PC-9 (cell line): ENCODE results near the gene SFRP5. TPM values are rescaled to one million over a fixed set of nuclear protein-coding genes. Genes with fewer than 3 reads are reported as not detected.

Source experiments
- BruUV-seq: library from RNA; stranded (reverse); fragments of 400-500 nt; replicated peaks from 2 replicates; lab custom pipeline; 2021; lab: Mats Ljungman, UMichigan
- CTCF ChIA-PET: fragments of 300-600 bp; sonication (Branson Sonifier 250); formaldehyde crosslinking; loops from one replicate; lab custom pipeline; 2022; ENCODE audit warnings: antibody characterized with exemption; lab: Charles Lee
- POLR2A ChIA-PET: fragments of 300-600 bp; sonication (Branson Sonifier 250); formaldehyde crosslinking; loops from one replicate; lab custom pipeline; 2022; ENCODE audit warnings: antibody characterized with exemption; ENCODE audit not compliant: unreplicated experiment; lab: Charles Lee
- DNase-seq, 2 experiments: peaks; one replicate each; pipeline versions ENCODE4 v3.0.0 to v3.0.0-alpha.2; 2015 to 2022; ENCODE audit warnings: mixed read lengths in 1 of 2
- H2AFZ ChIP-seq: fragments of 200-600 bp; sonication (generic); 2 replicates; pipeline ENCODE4 v1.8.1; 2017; ENCODE audit warnings: antibody characterized with exemption
- H3F3A ChIP-seq: fragments of 200-600 bp; sonication (generic); 2 replicates; pipeline ENCODE4 v1.8.1; 2017; ENCODE audit warnings: antibody characterized with exemption, mild to moderate bottlenecking, low read depth; ENCODE audit not compliant: insufficient read depth
- H3K27ac ChIP-seq: fragments of 200-600 bp; sonication (generic); 2 replicates; pipeline ENCODE4 v1.6.1; 2016; ENCODE audit warnings: mixed run types
- H3K27me3 ChIP-seq: fragments of 200-600 bp; sonication (generic); 2 replicates; pipeline ENCODE4 v1.6.1; 2016; ENCODE audit warnings: low read depth, mixed run types; ENCODE audit not compliant: insufficient read depth
- H3K36me3 ChIP-seq: fragments of 200-600 bp; sonication (generic); 2 replicates; pipeline ENCODE4 v1.6.1; 2016; ENCODE audit warnings: low read depth, mixed run types
- H3K4me1 ChIP-seq: fragments of 200-600 bp; sonication (generic); replicated peaks from 2 replicates; pipeline ENCODE4 v1.6.1; 2016; ENCODE audit warnings: mixed run types; ENCODE audit not compliant: insufficient read depth
- H3K4me2 ChIP-seq: fragments of 200-600 bp; sonication (generic); 2 replicates; pipeline ENCODE4 v1.6.1; 2017; ENCODE audit warnings: mixed run types
- H3K4me3 ChIP-seq: fragments of 200-600 bp; sonication (generic); 2 replicates; pipeline ENCODE4 v1.6.1; 2016; ENCODE audit warnings: mixed run types
- H3K79me2 ChIP-seq: fragments of 200-600 bp; sonication (generic); 2 replicates; pipeline ENCODE4 v1.6.1; 2017; ENCODE audit warnings: low read depth, mixed run types
- H3K9me2 ChIP-seq: fragments of 200-600 bp; sonication (generic); 2 replicates; pipeline ENCODE4 v1.8.1; 2017; ENCODE audit warnings: mild to moderate bottlenecking; ENCODE audit not compliant: insufficient read depth
- H3K9me3 ChIP-seq: fragments of 200-600 bp; sonication (generic); 2 replicates; pipeline ENCODE4 v1.8.1; 2016; ENCODE audit warnings: low read depth; ENCODE audit not compliant: insufficient read depth
- H4K20me1 ChIP-seq: fragments of 200-600 bp; sonication (generic); 2 replicates; pipeline ENCODE4 v1.8.1; 2017; ENCODE audit not compliant: insufficient read depth
- EZH2 ChIP-seq: fragments of 200-600 bp; sonication (generic); IDR thresholded peaks from 2 replicates; pipeline ENCODE4 v1.8.0; 2017; ENCODE audit warnings: antibody characterized with exemption, low read depth
- intact Hi-C: fragments of 100-400 bp; cut with micrococcal nuclease; formaldehyde crosslinking; loops from one replicate; pipeline ENCODE4 v1.10.0; 2022; ENCODE audit not compliant: unreplicated experiment
- total RNA-seq: library from RNA; stranded (reverse); gene quantifications from 2 replicates; pipeline ENCODE4 v1.2.3, GENCODE V29; 2021
- TF ChIP-seq, protein P1 (sequence below): fragments of 200-600 bp; sonication (generic); conservative IDR thresholded peaks from 2 replicates; pipeline ENCODE4 v1.6.1; 2017; ENCODE audit warnings: mixed run types, antibody characterized with exemption, mild to moderate bottlenecking, moderate library complexity

Gene SFRP5
- total RNA-seq, 1 experiment from 2014 or later: not detected

DNA sequence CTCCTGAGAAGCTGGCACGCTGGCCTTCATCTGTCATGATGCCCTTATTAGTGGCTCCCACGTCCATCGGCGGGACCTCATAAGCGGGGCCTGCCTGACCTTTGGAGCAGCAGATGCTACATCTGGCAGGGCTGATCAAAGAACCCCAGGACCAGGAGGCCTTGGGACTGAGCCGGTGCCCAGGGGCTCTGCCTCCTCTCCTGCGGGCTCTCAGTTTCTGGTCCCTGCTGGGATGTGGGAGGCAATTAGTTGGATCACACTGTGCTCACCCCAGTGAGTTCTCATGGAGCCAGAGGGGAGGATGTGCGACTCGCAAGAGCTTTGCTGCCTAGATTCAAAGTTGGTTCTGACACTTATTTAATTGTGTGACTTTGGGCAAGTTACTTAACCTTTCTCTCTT is 28.7 kb upstream of the SFRP5 start:
- no TSS peak for BruUV-seq
- CTCF ChIA-PET: no interaction called here

DNA sequence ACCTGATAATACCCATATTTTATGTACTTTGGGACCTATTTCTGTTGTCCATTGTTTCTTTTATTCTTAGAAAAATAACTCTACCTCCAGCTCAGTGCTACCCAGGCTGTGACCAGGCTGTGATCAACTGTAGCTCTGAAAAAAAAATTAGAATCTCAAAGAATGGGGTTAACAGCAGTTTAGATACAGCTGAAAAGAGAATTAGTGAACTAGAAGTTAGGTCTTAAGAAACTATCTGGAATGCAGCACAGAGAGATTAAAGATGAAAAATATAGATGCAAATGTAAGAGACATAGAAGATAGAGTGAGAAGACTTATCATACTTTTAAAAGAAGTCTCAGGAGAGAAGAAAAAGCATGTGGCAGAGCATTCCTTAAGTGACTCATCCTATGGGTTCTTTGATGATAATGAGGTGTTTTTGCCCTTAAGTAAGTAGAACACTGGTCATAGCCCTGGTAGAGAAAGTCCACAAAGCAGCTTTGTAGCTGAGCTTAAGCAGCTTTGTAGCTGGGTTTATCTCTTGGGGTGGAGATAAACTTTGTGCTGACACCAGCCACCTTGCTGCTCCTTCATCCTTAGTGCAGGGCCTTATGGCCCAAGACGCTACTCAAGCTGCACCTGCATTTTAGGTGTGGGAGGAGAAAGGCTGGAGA is 27.3 kb upstream of the SFRP5 start:
- Histone ChIP-seq H3K4me2 (no peak overlapping the region), H3K4me3 (no peak overlapping the region), H3K4me1 (no peaks in the 10 kb centered on the region; the same call in 1 of the 2 replicates), H3K9me3 (no peaks in the 10 kb centered on the region), H3K36me3 (no peaks in the 10 kb centered on the region), H4K20me1 (no peaks in the 10 kb centered on the region), H3K79me2 (no peaks in the 10 kb centered on the region), H3K27me3 (no peaks in the 10 kb centered on the region), H3K27ac (no peak overlapping the region), H3F3A (no peaks in the 10 kb centered on the region), H3K9me2 (no peaks in the 10 kb centered on the region), H2AFZ (no peak overlapping the region)
- intact Hi-C loops: loop anchor here (10.0 kb wide), 1 partner anchor 246 kb away; no protein-coding TSS in a partner anchor
- POLR2A ChIA-PET: no interaction called here
- CTCF ChIA-PET: no interaction called here
- BruUV-seq: no TSS peak
- TF ChIP-seq EZH2: no peak
- TF ChIP-seq, protein P1, sequence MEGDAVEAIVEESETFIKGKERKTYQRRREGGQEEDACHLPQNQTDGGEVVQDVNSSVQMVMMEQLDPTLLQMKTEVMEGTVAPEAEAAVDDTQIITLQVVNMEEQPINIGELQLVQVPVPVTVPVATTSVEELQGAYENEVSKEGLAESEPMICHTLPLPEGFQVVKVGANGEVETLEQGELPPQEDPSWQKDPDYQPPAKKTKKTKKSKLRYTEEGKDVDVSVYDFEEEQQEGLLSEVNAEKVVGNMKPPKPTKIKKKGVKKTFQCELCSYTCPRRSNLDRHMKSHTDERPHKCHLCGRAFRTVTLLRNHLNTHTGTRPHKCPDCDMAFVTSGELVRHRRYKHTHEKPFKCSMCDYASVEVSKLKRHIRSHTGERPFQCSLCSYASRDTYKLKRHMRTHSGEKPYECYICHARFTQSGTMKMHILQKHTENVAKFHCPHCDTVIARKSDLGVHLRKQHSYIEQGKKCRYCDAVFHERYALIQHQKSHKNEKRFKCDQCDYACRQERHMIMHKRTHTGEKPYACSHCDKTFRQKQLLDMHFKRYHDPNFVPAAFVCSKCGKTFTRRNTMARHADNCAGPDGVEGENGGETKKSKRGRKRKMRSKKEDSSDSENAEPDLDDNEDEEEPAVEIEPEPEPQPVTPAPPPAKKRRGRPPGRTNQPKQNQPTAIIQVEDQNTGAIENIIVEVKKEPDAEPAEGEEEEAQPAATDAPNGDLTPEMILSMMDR: no peak
- DNase-seq: peak in 1 of 2 experiments; percentile 38

More for the DNA sequence above, 28.7 kb upstream of the SFRP5 start:
- Histone ChIP-seq H3K27me3 (no peaks in the 10 kb centered on the region), H3K27ac (no peak overlapping the region), H3K4me2 (no peak overlapping the region), H3K9me3 (no peaks in the 10 kb centered on the region), H3F3A (no peaks in the 10 kb centered on the region), H4K20me1 (no peaks in the 10 kb centered on the region), H3K4me3 (no peak overlapping the region), H3K9me2 (no peaks in the 10 kb centered on the region), H3K4me1 (no peaks in the 10 kb centered on the region; the same call in 1 of the 2 replicates), H3K36me3 (no peaks in the 10 kb centered on the region), H3K79me2 (no peaks in the 10 kb centered on the region), H2AFZ (no peak overlapping the region)
- TF ChIP-seq, protein P1: no peak
- TF ChIP-seq EZH2: no peak
- POLR2A ChIA-PET: no interaction called here
- no peak for DNase-seq
- intact Hi-C loops: no loop called here

DNA sequence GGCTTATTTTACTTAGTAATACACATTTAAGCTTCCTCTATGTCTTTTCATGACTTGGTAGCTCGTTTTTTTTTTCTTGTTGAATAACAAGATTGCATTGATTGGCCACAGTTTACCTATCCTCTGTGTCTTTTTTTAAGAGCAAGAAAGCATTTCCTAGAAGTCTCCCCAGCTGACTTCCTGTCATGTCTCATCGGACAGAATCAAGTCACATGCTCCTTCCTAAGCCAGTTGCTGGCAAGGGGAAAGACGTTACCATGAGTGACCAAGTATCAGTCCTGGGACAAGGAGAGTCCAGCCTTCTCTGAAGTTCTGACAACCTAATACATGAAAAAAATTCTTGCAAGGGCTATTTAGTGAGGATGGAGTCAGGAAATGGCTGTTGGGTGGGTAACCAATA is 24.9 kb upstream of the SFRP5 start:
- H3K4me1 ChIP-seq: no peaks in the 10 kb centered on the region; the same call in 1 of the 2 replicates
- no peaks in the 10 kb centered on the region for H3K79me2 ChIP-seq
- H3F3A ChIP-seq: no peaks in the 10 kb centered on the region
- POLR2A ChIA-PET: interaction anchor here (0.5 to 0.6 kb wide), 2 partner anchors 92 to 134 kb away, joined by 4 to 7 read pairs; no protein-coding TSS in a partner anchor
- DNase-seq: no peak
- H3K4me2 ChIP-seq: no peak overlapping the region
- H3K4me3 ChIP-seq: no peak overlapping the region
- no peaks in the 10 kb centered on the region for H3K9me3 ChIP-seq
- no peaks in the 10 kb centered on the region for H3K9me2 ChIP-seq
- TF ChIP-seq, protein P1: no peak
- TF ChIP-seq EZH2: no peak
- intact Hi-C loops: loop anchor here (10.0 kb wide), 1 partner anchor 248 kb away; no protein-coding TSS in a partner anchor
- H3K27me3 ChIP-seq: no peaks in the 10 kb centered on the region
- no peak overlapping the region for H2AFZ ChIP-seq
- no peak overlapping the region for H3K27ac ChIP-seq
- H3K36me3 ChIP-seq: no peaks in the 10 kb centered on the region
- no TSS peak for BruUV-seq
- CTCF ChIA-PET: no interaction called here
- H4K20me1 ChIP-seq: no peaks in the 10 kb centered on the region
